Kidney glomerular epithelial cell (primary cell): ENCODE measurements around the gene CCRL2.
"Not testable (repeated sequence)": the region's sequence is repeated elsewhere in the genome, so short reads cannot be mapped to it uniquely, and the experiment has no call there.

Experiments used
- DNase-seq: peaks from one replicate; lab custom pipeline; 2025; lab: John Stamatoyannopoulos, UW

The CCRL2 gene

GRCh38 chr3:46380471-46381221 lies 26.4 kb upstream of the CCRL2 start:
- no peak for DNase-seq

GRCh38 chr3:46381625-46382024 lies 25.4 kb upstream of the CCRL2 start:
- DNase-seq: no peak

- DNase-seq: no peak
Observed at GRCh38 chr3:46383211-46383950, 23.7 kb upstream of the CCRL2 start.

GRCh38 chr3:46383951-46384330 lies 23.1 kb upstream of the CCRL2 start:
- DNase-seq: no peak

GRCh38 chr3:46386205-46386604 lies 20.9 kb upstream of the CCRL2 start:
- peak; percentile 54 for DNase-seq

GRCh38 chr3:46388847-46389246 lies 18.2 kb upstream of the CCRL2 start:
- DNase-seq: not testable (repeated sequence)

- no peak for DNase-seq
Observed at GRCh38 chr3:46389306-46389705, 17.8 kb upstream of the CCRL2 start.

- not testable (repeated sequence) for DNase-seq
Observed at GRCh38 chr3:46391526-46391925, 15.5 kb upstream of the CCRL2 start.

GRCh38 chr3:46393011-46393410 lies 14.0 kb upstream of the CCRL2 start:
- DNase-seq: no peak

GRCh38 chr3:46393554-46394434 lies 13.3 kb upstream of the CCRL2 start:
- no peak for DNase-seq

- peak; percentile 60 for DNase-seq
Observed at GRCh38 chr3:46395210-46395661, 11.8 kb upstream of the CCRL2 start.

GRCh38 chr3:46395766-46396530 lies 11.1 kb upstream of the CCRL2 start:
- DNase-seq: peak; percentile 33

GRCh38 chr3:46397111-46397510 lies 9.9 kb upstream of the CCRL2 start:
- no peak for DNase-seq

- DNase-seq: no peak
Observed at GRCh38 chr3:46398186-46398955, 8.7 kb upstream of the CCRL2 start.

- no peak for DNase-seq
Observed at GRCh38 chr3:46399098-46399497, 8.0 kb upstream of the CCRL2 start.

GRCh38 chr3:46399557-46399956 lies 7.5 kb upstream of the CCRL2 start:
- no peak for DNase-seq

- peak; percentile 37 for DNase-seq
Observed at GRCh38 chr3:46400000-46400734, 6.9 kb upstream of the CCRL2 start.

- DNase-seq: no peak
Observed at GRCh38 chr3:46400846-46401245, 6.2 kb upstream of the CCRL2 start.

- DNase-seq: no peak
Observed at GRCh38 chr3:46401579-46401978, 5.5 kb upstream of the CCRL2 start.

GRCh38 chr3:46402902-46403301 lies 4.2 kb upstream of the CCRL2 start:
- not testable (repeated sequence) for DNase-seq
